ENCODE data around the gene PLRG1. TPM values are rescaled to one million over a fixed set of nuclear protein-coding genes. Genes with fewer than 3 reads are reported as not detected.

The PLRG1 gene
- total RNA-seq, 1 donor from 2014 or later = 99.9 TPM

DNA sequence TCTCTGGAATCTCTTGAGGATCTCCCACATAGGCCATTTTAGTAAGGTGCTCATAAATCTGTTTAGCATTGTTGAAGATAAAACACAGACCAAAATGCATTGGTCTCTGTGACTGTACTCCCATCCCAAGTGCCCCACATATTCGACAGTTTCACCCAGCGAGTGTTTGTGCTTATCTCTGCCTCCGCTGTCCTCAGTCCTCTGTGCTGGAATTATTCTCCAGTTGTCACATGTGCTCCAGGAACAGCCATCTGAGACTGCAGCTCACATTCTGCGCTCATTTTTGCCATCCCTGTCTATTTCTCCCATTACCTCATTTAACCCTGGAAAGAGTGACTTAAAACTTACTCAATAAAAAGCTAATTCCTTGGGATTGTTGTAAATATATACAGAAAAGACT is 31.0 kb downstream of the PLRG1 start:
- DNase-seq (ENCODE audit: low read depth) = no peak

DNA sequence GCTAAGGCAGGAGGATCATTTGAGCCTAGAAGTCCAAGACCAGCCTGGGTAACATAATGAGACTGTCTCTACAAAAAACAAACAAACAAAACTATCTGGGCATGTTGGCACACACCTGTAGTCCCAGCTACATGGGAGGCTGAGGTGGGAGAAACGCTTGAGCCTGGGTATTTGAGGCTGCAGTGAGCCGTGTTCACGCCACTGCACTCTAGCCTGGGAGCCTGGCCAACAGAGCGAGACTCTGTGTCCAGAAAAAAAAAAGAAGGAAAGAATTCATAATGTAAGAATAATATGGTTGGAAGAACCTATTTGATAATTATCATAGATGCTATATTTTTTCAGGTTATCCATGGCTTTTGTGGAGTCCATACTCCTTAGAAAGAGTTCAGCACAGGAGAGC is 32.6 kb downstream of the PLRG1 start:
- no peak for DNase-seq (ENCODE audit: low read depth)

DNA sequence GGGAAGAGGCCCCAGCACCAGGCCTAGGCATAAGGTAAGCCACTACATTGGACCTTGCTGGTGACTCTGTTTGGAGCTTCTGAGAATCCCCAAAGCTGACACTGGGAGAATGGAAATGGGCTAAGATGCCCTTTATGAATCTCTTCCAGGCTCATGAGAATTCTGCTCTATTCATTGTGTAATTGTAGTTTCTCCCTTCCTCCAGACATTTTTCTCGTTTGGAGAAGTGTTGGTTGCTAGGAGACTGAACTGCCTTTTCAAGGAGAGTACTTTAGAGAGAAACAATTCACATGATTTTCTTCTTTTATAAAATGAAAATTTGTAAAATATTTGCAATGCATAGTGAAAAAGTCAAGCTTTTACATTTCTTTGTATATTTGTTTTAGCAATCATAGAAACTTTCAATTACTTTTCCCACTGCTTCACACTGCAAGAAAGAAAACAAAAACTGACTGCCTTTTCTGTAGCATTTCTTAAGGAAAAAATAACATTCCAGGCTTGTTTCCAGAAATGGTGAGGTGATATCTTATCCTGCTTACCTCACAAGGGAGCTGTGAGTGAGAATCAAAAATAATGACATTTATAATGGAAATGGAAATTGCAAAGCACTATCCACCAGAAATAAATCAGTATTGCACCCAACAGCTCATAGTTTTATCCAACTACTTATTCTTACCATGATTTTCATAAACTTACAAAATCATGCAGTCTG is 33.7 kb downstream of the PLRG1 start:
- no peak for DNase-seq (ENCODE audit: low read depth)

DNA sequence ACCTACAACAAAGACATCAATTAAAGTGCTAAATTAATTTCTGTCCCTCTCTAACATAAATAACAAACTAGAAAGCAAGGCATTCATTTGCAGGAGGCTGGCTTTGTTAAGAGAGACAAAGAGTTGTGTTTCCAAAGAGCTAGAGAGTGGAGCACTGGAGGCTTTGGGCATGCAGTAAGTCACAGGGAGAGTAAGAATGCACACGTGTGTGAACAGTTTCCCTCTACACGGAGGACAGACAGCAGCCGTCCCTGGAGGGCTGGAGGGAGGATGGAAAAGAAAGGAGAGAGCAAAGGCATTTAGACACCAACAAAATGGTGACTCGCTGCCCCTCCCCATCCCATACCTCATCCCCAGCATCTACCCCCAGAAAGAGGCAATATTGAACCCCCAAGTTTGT is 38.2 kb downstream of the PLRG1 start:
- no peak for DNase-seq (ENCODE audit: low read depth)

- DNase-seq (ENCODE audit: low read depth) = no peak
Observed at GRCh38 chr4:154511548-154511947, 38.7 kb downstream of the PLRG1 start.

DNA sequence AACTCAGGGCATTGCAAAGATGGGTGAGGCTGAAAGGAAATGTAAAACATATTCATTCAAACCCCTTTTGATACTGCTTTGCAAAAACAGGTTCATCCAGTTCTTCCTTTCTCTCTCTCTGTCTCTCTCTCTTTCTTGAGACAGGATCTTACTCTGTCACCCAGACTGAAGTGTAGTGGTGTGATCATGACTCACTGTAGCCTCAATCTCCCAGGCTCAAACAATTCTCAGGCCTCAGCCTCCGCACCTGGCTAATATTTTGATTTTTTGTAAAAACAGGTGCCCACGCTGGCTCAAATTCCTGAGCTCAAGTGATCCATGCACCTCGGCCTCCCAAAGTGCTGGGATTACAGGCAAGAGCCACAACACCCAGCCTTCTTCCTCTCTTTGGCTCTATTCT is 43.0 kb downstream of the PLRG1 start:
- DNase-seq (ENCODE audit: low read depth) = peak; percentile 84

DNA sequence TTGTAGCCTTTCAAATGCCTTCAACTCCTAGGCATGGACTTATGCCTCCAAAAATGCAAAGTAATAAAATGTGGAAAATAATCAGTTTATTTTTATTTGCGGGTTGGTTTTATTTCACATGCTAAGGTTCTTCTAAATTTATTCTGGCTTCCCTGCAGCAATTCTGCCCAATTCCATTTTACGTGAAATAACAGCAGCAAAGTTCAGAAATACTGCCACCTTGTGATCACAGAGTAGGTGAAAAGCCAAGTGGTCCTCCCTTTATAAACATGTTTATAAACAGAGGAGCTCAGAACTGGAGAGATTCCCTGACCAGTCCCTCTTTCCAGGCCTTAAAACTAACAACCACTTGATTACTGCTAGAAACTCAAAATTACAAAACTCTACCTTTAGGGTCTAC is 43.9 kb downstream of the PLRG1 start:
- peak; percentile 58 for DNase-seq (ENCODE audit: low read depth)

DNA sequence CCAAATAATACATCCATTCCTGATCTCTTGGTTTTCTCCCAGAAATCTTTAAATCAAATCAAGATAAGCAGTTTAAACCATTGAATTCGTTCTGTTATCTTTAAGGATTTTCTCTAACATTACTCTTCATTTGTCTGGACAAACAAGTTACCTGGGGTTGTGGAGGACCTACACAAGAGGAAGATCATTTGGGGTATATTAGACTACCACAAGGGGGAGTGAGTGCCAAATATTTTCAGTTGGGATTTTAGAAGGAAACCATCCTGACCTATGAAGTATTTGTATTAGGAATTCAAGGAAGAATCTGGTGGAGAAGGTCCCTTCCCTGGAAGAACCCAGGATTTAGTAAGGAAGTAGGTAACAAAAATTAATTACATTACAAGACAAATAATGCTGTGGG is 46.6 kb downstream of the PLRG1 start:
- DNase-seq (ENCODE audit: low read depth) = peak; percentile 49

GRCh38 chr4:154502111-154502510 is 48.1 kb downstream of the PLRG1 start:
- no peak for DNase-seq (ENCODE audit: low read depth)

DNA sequence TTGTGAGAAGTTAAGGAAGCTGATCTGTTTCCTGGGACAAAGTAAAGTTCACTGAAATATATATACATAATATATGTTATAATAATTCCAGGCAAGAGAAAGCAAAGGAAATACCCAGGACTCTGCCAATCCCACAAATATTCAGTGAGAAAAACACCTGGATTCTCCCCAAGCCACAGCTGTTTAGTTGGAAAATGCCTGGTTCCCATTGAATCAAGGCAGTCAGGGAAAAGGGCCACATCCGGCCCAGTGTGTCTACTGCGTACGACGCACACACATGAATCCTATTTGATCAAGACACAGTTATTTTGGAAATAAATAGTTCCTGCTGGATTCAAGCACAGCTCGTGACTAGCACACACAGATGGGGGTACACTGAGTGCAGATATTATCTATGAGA is 52.3 kb downstream of the PLRG1 start:
- no peak for DNase-seq (ENCODE audit: low read depth)

DNA sequence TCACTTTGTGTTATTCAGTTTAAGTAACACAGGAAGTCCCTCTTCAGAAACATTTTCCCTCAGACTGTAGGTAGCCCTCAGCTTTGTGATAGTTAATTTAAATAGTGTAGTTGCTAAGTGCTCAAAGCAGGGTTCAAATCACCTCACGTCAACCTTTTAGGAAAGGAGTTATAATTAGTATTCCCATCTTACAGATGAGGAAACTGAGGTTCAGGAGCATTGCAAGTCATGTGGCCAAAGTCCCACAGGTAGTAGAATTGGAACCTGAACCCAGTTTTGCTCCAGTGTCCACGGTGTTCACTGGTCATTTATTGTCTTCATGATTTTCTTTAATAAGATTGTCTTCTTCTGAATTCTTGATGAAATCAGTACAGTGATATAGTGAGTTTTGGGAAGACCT is 54.3 kb downstream of the PLRG1 start:
- no peak for DNase-seq (ENCODE audit: low read depth)

DNA sequence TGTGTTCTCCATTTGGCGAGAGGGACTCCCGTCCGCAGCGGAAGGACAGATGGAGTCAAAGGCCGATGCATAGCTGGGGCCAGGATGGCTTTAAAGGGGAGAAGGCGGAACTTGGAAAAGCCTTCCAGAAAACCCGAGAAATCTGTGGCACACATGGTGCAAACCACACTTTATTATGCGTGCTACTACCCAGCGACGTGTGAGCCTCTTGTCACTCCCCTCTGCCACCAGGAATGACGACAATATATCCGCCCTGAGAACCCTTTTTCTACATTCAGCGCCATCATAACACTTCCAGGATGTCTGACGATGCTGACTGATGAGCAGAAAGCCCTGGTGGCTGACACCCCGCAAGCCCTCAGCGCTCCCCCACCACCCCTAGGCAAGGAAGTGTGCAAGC is 57.9 kb downstream of the PLRG1 start:
- DNase-seq (ENCODE audit: low read depth) = no peak

GRCh38 chr4:154491341-154492271 is 58.6 kb downstream of the PLRG1 start, which contains the start of gene DCHS2:
Gene DCHS2 (minus strand): TSS chr4:154491799. CDS start chr4:154491355, 444 bp downstream.
- DNase-seq (ENCODE audit: low read depth) = no peak

- no peak for DNase-seq (ENCODE audit: low read depth)
Observed at GRCh38 chr4:154490583-154491340, 59.4 kb downstream of the PLRG1 start.

- DNase-seq (ENCODE audit: low read depth) = no peak
Observed at GRCh38 chr4:154490234-154490582, 60.0 kb downstream of the PLRG1 start.

GRCh38 chr4:154489558-154490233 is 60.5 kb downstream of the PLRG1 start:
- DNase-seq (ENCODE audit: low read depth) = no peak

- no peak for DNase-seq (ENCODE audit: low read depth)
Observed at GRCh38 chr4:154487145-154487544, 63.1 kb downstream of the PLRG1 start.

DNA sequence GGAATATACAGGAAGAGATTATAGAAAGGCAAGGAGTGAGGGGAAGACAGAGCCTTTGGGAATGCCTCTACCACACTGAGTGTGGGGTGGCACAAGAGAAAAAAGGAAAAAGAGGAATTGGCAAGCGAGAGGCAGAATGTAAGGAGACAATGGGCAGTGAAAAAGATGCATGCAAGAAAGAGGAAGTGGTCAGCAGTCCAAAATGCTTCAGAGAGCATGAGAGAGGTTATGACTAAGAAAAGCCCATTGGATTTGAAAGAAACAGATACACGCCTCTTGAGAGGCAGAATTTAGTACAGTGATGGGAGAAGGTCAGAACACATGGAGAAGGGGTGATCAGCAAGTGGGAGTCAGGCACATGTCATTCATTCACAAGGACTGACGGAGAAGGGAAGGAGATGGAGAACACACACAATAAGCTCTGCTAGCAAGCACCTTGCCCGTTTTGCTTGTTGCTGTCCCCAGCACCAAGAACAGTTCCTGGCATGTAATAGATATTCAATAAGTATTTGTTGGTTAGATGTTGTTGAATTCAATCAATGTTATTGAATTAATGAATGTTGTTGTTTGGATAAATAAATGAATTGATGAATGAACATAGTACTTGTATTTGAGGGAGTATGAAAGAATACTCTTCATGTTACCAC is 65.0 kb downstream of the PLRG1 start:
- DNase-seq (ENCODE audit: low read depth) = no peak
